GM23338 (cell line): Measurements from ENCODE around the gene ZFC3H1. TPM values are rescaled to one million over a fixed set of nuclear protein-coding genes. Genes with fewer than 3 reads are reported as not detected.

Experiments
- ATAC-seq: fragments of 200-7000 bp; cut with Tn5 transposase; 3 replicates; pipeline ENCODE4 v1.9.1; 2020
- DNase-seq: peaks from one replicate; pipeline ENCODE4 v3.0.0-alpha.2; 2015; ENCODE audit warnings: low spot score
- H2AFZ ChIP-seq: fragments of 200-600 bp; sonication (generic); 2 replicates; pipeline ENCODE4 v1.8.0; 2016; ENCODE audit warnings: antibody characterized with exemption, mild to moderate bottlenecking, moderate library complexity
- H3F3A ChIP-seq: fragments of 200-600 bp; sonication (generic); replicated peaks from 2 replicates; pipeline ENCODE4 v1.8.0; 2017; ENCODE audit warnings: antibody characterized with exemption, mixed run types, low read depth
- H3K27ac ChIP-seq: fragments of 200-600 bp; sonication (generic); 2 replicates; pipeline ENCODE4 v1.6.1; 2016; ENCODE audit warnings: low read depth
- H3K27me3 ChIP-seq: fragments of 200-600 bp; sonication (generic); 2 replicates; pipeline ENCODE4 v1.8.0; 2016; ENCODE audit warnings: mild to moderate bottlenecking, mixed run types, moderate library complexity; ENCODE audit not compliant: insufficient read depth
- H3K36me3 ChIP-seq: fragments of 200-600 bp; sonication (generic); 2 replicates; pipeline ENCODE4 v1.8.0; 2016; ENCODE audit warnings: mild to moderate bottlenecking; ENCODE audit not compliant: insufficient read depth
- H3K4me1 ChIP-seq: fragments of 200-600 bp; sonication (generic); 2 replicates; pipeline ENCODE4 v1.8.0; 2016; ENCODE audit warnings: mild to moderate bottlenecking, moderate library complexity; ENCODE audit not compliant: insufficient read depth
- H3K4me2 ChIP-seq: fragments of 200-600 bp; sonication (generic); 2 replicates; pipeline ENCODE4 v1.7.1; 2017; ENCODE audit warnings: mixed run types
- H3K4me3 ChIP-seq: fragments of 200-600 bp; sonication (generic); 2 replicates; pipeline ENCODE4 v1.6.1; 2016; ENCODE audit warnings: mixed run types
- H3K79me2 ChIP-seq: fragments of 200-600 bp; sonication (generic); replicated peaks from 2 replicates; pipeline ENCODE4 v1.8.0; 2017; ENCODE audit warnings: mild to moderate bottlenecking; ENCODE audit not compliant: insufficient read depth
- H3K9me2 ChIP-seq: fragments of 200-600 bp; sonication (generic); 2 replicates; pipeline ENCODE4 v1.8.0; 2017; ENCODE audit not compliant: insufficient read depth
- H4K20me1 ChIP-seq: fragments of 200-600 bp; sonication (generic); replicated peaks from 2 replicates; pipeline ENCODE4 v1.8.0; 2017; ENCODE audit warnings: mild to moderate bottlenecking; ENCODE audit not compliant: insufficient read depth
- H3K27ac Mint-ChIP-seq: 2 replicates; pipeline ENCODE4 v1.8.0; 2020; ENCODE audit warnings: inconsistent platforms, mild to moderate bottlenecking, moderate library complexity, mixed read lengths
- H3K27me3 Mint-ChIP-seq: 3 replicates; pipeline ENCODE4 v1.8.0; 2022; ENCODE audit warnings: low read depth, mild to moderate bottlenecking, moderate library complexity, mixed read lengths, inconsistent platforms; ENCODE audit not compliant: insufficient read depth, poor library complexity
- H3K36me3 Mint-ChIP-seq: 3 replicates; pipeline ENCODE4 v1.8.0; 2021; ENCODE audit warnings: low read depth, mild to moderate bottlenecking, inconsistent platforms, moderate library complexity, mixed read lengths
- H3K4me1 Mint-ChIP-seq: 3 replicates; pipeline ENCODE4 v1.8.0; 2020; ENCODE audit warnings: mild to moderate bottlenecking, inconsistent platforms, mixed read lengths
- H3K4me3 Mint-ChIP-seq: 3 replicates; pipeline ENCODE4 v1.8.0; 2021; ENCODE audit warnings: moderate library complexity, mild to moderate bottlenecking, inconsistent platforms, mixed read lengths
- H3K9me3 Mint-ChIP-seq: 3 replicates; pipeline ENCODE4 v1.8.0; 2020; ENCODE audit warnings: moderate library complexity, mild to moderate bottlenecking, inconsistent platforms, mixed read lengths
- CREB1 ChIP-seq: fragments of 250-450 bp; sonication (Bioruptor Pico); IDR thresholded peaks from 2 replicates; pipeline ENCODE4 v1.5.0; 2020; ENCODE audit warnings: low read depth, mild to moderate bottlenecking, moderate library complexity
- CTCF ChIP-seq, 2 experiments: fragments of 200-600 bp in 1 of 2; sonication (generic) in 1 of 2; conservative IDR thresholded peaks; 2 replicates each; pipeline versions ENCODE4 v1.5.1 to v1.6.1; 2016 to 2017; ENCODE audit warnings: antibody characterized with exemption in 2 of 2, low read depth in 2 of 2, mild to moderate bottlenecking in 2 of 2, moderate library complexity in 1 of 2
- ETS1 ChIP-seq: IDR thresholded peaks from 2 replicates; pipeline ENCODE4 v1.6.1; 2016; ENCODE audit warnings: antibody characterized with exemption
- EZH2 ChIP-seq: fragments of 200-600 bp; sonication (generic); IDR thresholded peaks from one replicate; pipeline ENCODE4 v1.8.0; 2017; ENCODE audit warnings: antibody characterized with exemption, mild to moderate bottlenecking, low read depth; ENCODE audit not compliant: unreplicated experiment
- EZH2phosphoT487 ChIP-seq: fragments of 200-600 bp; sonication (generic); IDR thresholded peaks from one replicate; pipeline ENCODE4 v1.8.1; 2018; ENCODE audit warnings: antibody characterized with exemption; ENCODE audit not compliant: unreplicated experiment
- JUNB ChIP-seq: IDR thresholded peaks from one replicate; pipeline ENCODE4 v1.6.1; 2016; ENCODE audit warnings: antibody characterized with exemption; ENCODE audit not compliant: unreplicated experiment
- NANOG ChIP-seq: IDR thresholded peaks from 2 replicates; pipeline ENCODE4 v1.6.1; 2016; ENCODE audit warnings: antibody characterized with exemption, borderline replicate concordance
- POLR2AphosphoS5 ChIP-seq: IDR thresholded peaks from 2 replicates; pipeline ENCODE4 v1.6.1; 2016; ENCODE audit warnings: antibody characterized with exemption, low read depth
- REST ChIP-seq: IDR thresholded peaks from one replicate; pipeline ENCODE4 v1.6.1; 2018; ENCODE audit warnings: antibody characterized with exemption; ENCODE audit not compliant: unreplicated experiment
- STAT1 ChIP-seq: IDR thresholded peaks from one replicate; pipeline ENCODE4 v1.6.1; 2016; ENCODE audit warnings: antibody characterized with exemption; ENCODE audit not compliant: unreplicated experiment
- ZNF114 ChIP-seq: fragments of 250-450 bp; sonication (Bioruptor Pico); IDR thresholded peaks from 2 replicates; pipeline ENCODE4 v1.5.0; 2020; ENCODE audit warnings: mild to moderate bottlenecking, moderate library complexity
- ZNF331 ChIP-seq: fragments of 250-450 bp; sonication (Bioruptor Pico); IDR thresholded peaks from 2 replicates; pipeline ENCODE4 v1.5.0; 2020; ENCODE audit warnings: low read depth, mild to moderate bottlenecking, moderate library complexity
- ZNF462 ChIP-seq: fragments of 250-450 bp; sonication (Bioruptor Pico); IDR thresholded peaks from 2 replicates; pipeline ENCODE4 v1.5.0; 2020; ENCODE audit warnings: mild to moderate bottlenecking, moderate library complexity
- polyA plus RNA-seq: library from polyadenylated mRNA; unstranded; fragments of >200 nt; fragmentation: Nextera tagmentation; extraction: Ambion mirVana; gene quantifications from 2 replicates; pipeline ENCODE4 v1.2.1, GENCODE V29; 2016
- total RNA-seq: library from RNA; depleted of rRNA; stranded (reverse); fragments of >200 nt; shearing (Covaris generic); gene quantifications from 2 replicates; pipeline ENCODE4 v1.2.3, GENCODE V29; 2014

ZFC3H1 gene
- total and polyA plus RNA-seq, 2 experiments from 2014 or later, result 30.3 to 46.2 TPM

- no peak for ATAC-seq
- no peak overlapping the region for H3K27ac ChIP-seq
- H4K20me1 ChIP-seq, result no peaks in the 10 kb centered on the region
- H3F3A ChIP-seq, result no peaks in the 10 kb centered on the region
- H3K4me1 Mint-ChIP-seq, result peaks cover 3% of the 10 kb centered on the region; the same call in 1 of the 3 replicates
- H3K4me2 ChIP-seq, result no peak overlapping the region
- no peak overlapping the region for H2AFZ ChIP-seq
- no peak for DNase-seq
- 0 out of 2 replicates have a peak, but pooled peaks cover 4% of the 10 kb centered on the region for H3K4me1 ChIP-seq
- no peak overlapping the region for H3K4me3 ChIP-seq
- H3K27me3 ChIP-seq, result no peaks in the 10 kb centered on the region
- no peak overlapping the region for H3K27ac Mint-ChIP-seq
- no peaks in the 10 kb centered on the region for H3K9me2 ChIP-seq
- H3K4me3 Mint-ChIP-seq, result no peak overlapping the region
- H3K27me3 Mint-ChIP-seq, result no peaks in the 10 kb centered on the region
- H3K36me3 Mint-ChIP-seq, result no peaks in the 10 kb centered on the region; the same call in 2 of the 3 replicates
- H3K79me2 ChIP-seq, result peaks cover 2% of the 10 kb centered on the region
- TF ChIP-seq EZH2 (no peak), POLR2AphosphoS5 (no peak), ZNF114 (no peak), REST (no peak), NANOG (no peak), ZNF462 (CRISPR knock-in tag) (no peak), CTCF (conservative IDR thresholded peaks at IDR 0.05; ENCODE audit: low read depth in 2 of 2) (no peak), JUNB (no peak), ETS1 (no peak), EZH2phosphoT487 (no peak), ZNF331 (no peak), STAT1 (no peak), CREB1 (no peak)
- no peaks in the 10 kb centered on the region for H3K36me3 ChIP-seq
- no peaks in the 10 kb centered on the region for H3K9me3 Mint-ChIP-seq
These were observed 7.7 kb upstream of the ZFC3H1 start for GRCh38 chr12:71671311-71671710.
